ENCODE measurements around the gene QPCTL. TPM values are rescaled to one million over a fixed set of nuclear protein-coding genes. Genes with fewer than 3 reads are reported as not detected.

Gene QPCTL
- polyA plus RNA-seq, 1 of the 3 experiments (the other 2 are of a cell fraction) = 17.6 TPM

DNA sequence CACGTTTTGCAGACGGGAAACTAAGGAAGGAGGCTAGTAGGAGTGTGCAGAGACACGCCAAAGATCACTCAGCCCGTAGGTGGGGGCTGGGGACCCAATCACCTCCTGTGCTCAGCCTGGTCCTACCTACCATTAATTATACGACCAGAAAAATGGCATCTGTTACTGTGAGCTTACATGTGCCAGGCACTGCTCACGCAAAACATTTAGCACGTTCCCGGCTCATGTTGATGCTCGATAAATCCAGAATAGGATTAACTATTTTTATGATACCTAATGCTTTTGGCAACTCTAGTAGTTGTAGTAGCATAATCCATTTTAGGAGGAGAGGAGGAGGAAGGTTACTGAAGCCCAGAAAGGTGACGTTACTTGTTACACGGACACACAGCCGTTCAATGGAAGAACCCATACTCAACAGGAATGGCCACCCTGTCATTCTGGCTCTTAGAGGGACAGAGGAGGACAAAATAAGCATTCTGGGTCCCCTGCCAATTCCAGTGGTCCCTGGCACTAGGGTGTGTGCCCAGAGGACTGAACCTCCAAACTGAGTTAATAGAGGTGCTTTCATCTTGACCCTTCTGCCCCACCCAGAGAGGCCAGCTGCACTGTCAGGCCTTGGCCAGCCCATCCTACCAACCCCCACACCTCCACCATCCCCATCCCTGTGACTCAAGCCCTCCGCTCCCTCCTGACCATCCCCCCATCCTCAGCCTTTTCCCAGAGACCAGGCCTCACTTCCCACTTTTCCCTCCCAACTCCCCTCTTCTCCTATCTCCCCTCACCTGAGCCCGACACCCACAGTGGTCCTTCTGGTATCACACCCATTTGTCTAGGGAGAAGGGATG, 48.3 kb upstream of the QPCTL start:
- peak; percentile 34 for DNase-seq
- Histone ChIP-seq H4K20me1 (ENCODE audit: insufficient read depth) (no peaks in the 10 kb centered on the region), H3K4me2 (peak overlapping the region; percentile 86), H3K9me3 (no peaks in the 10 kb centered on the region), H3K4me3 (ENCODE audit: low read depth in 2 of 2, low read length in 1 of 2) (peak overlapping the region; percentile 61 to 81), H3K27me3 (ENCODE audit: insufficient read depth) (no peaks in the 10 kb centered on the region), H3K9ac (no peak overlapping the region), H3K79me2 (ENCODE audit: insufficient read depth) (no peaks in the 10 kb centered on the region), H3K36me3 (replicated peaks in 1 of 2; ENCODE audit: control insufficient read depth in 1 of 2, insufficient read depth in 2 of 2, low read length in 1 of 2) (no peaks in the 10 kb centered on the region), H3K4me1 (ENCODE audit: control insufficient read depth in 1 of 2, insufficient read depth in 2 of 2, low read depth in 1 of 2, low read length in 1 of 2) (peaks cover 6 to 17% of the 10 kb centered on the region in 2 experiments; a peak in 1 of 4 replicates), H3F3A (replicated peaks; ENCODE audit: insufficient read depth) (peaks cover 12% of the 10 kb centered on the region), H2AFZ (ENCODE audit: low read depth) (0 out of 2 replicates have a peak overlapping the region, but pooled peaks have one; percentile 17), H3K27ac (ENCODE audit: low read depth in 2 of 2, low read length in 1 of 2) (peak overlapping the region in 1 of 2 experiments; percentile 85; a peak in 2 of 4 replicates), H3K9me2 (no peaks in the 10 kb centered on the region)
- 68% methylated on average over 14 of the region's 14 CpGs for WGBS (ENCODE audit: low lambda C conversion rate)
- POLR2A ChIA-PET = interaction anchor here (0.8 to 1.8 kb wide), 3 partner anchors 26 to 48 kb away, joined by 3 to 8 read pairs (median 3); partner anchors contain the start of genes QPCTL and SNRPD2
- TF ChIP-seq MEF2A (IDR thresholded peaks at IDR 0.05; ENCODE audit: borderline replicate concordance, low read depth) (no peak), RFX5 (IDR thresholded peaks at IDR 0.05; ENCODE audit: low read length) (no peak), RXRA (IDR thresholded peaks at IDR 0.05; ENCODE audit: borderline replicate concordance, low read depth) (no peak), TCF12 (IDR thresholded peaks at IDR 0.05) (no peak), PBX3 (IDR thresholded peaks at IDR 0.05) (no peak), REST (IDR thresholded peaks at IDR 0.05; ENCODE audit: low read depth, low read length) (no peak), JUND (IDR thresholded peaks at IDR 0.05) (no peak), SIN3A (IDR thresholded peaks at IDR 0.05; ENCODE audit: borderline replicate concordance, low read depth, low read length) (no peak), GABPA (IDR thresholded peaks at IDR 0.05; ENCODE audit: low read depth) (no peak), NRF1 (IDR thresholded peaks at IDR 0.05; ENCODE audit: low read depth, low read length) (no peak)
- CTCF ChIA-PET = interaction anchor here (0.6 to 5.4 kb wide), 33 partner anchors 12 to 205 kb away, joined by 3 to 53 read pairs (median 5); partner anchors contain the start of genes GIPR, GPR4, OPA3 and QPCTL

Data from SK-N-SH (cell line).